H54 (cell line): ENCODE data around the gene APBA2.

ENCODE experiments used
- DNase-seq: peaks from one replicate; pipeline ENCODE4 v3.0.0; 2011; ENCODE audit warnings: low spot score, mixed read lengths; ENCODE audit not compliant: insufficient read length
- FAIRE-seq: peaks from 3 replicates; lab custom pipeline; 2011; peaks lifted over from hg19 to GRCh38; lab: Jason Lieb, UNC
- POLR2A ChIP-seq: IDR thresholded peaks from 2 replicates; pipeline ENCODE4 v1.6.1; 2011; ENCODE audit warnings: low read depth, mild to moderate bottlenecking, low read length

Gene APBA2

GRCh38 chr15:29130951-29131839 is 245.4 kb downstream of the APBA2 start:
- no peak for TF ChIP-seq POLR2A
- DNase-seq = no peak
- FAIRE-seq = no peak

- no peak for FAIRE-seq
- no peak for TF ChIP-seq POLR2A
- no peak for DNase-seq
Measured at GRCh38 chr15:29131840-29132420, 246.2 kb downstream of the APBA2 start.

GRCh38 chr15:29132735-29133181 is 247.0 kb downstream of the APBA2 start:
- DNase-seq (no peak), FAIRE-seq (no peak)
- no peak for TF ChIP-seq POLR2A

GRCh38 chr15:29133321-29133720 is 247.5 kb downstream of the APBA2 start:
- no peak for TF ChIP-seq POLR2A
- DNase-seq = no peak
- no peak for FAIRE-seq

GRCh38 chr15:29133791-29134190 is 248.0 kb downstream of the APBA2 start:
- DNase-seq (no peak), FAIRE-seq (no peak)
- TF ChIP-seq POLR2A = no peak

GRCh38 chr15:29134239-29134638 is 248.5 kb downstream of the APBA2 start:
- no peak for FAIRE-seq
- no peak for DNase-seq
- TF ChIP-seq POLR2A = no peak

- no peak for TF ChIP-seq POLR2A
- DNase-seq (no peak), FAIRE-seq (no peak)
Measured at GRCh38 chr15:29134641-29135308, 249.0 kb downstream of the APBA2 start.

- FAIRE-seq = no peak
- no peak for TF ChIP-seq POLR2A
- no peak for DNase-seq
Measured at GRCh38 chr15:29135309-29135657, 249.5 kb downstream of the APBA2 start.

GRCh38 chr15:29135702-29136646 is 250.2 kb downstream of the APBA2 start:
- FAIRE-seq (no peak), DNase-seq (no peak)
- no peak for TF ChIP-seq POLR2A

- no peak for TF ChIP-seq POLR2A
- no peak for DNase-seq
- FAIRE-seq = no peak
Measured at GRCh38 chr15:29138260-29138659, 252.5 kb downstream of the APBA2 start.

- no peak for TF ChIP-seq POLR2A
- FAIRE-seq (no peak), DNase-seq (no peak)
Measured at GRCh38 chr15:29139072-29139471, 253.3 kb downstream of the APBA2 start.

GRCh38 chr15:29139540-29140459 is 254.0 kb downstream of the APBA2 start:
- no peak for TF ChIP-seq POLR2A
- no peak for FAIRE-seq
- peak; percentile 81 for DNase-seq
